Measurements from ENCODE around the gene ACOT13.
A peak's percentile ranks its signal among the peaks of the same experiment; 100 is the strongest.

Gene ACOT13

DNA sequence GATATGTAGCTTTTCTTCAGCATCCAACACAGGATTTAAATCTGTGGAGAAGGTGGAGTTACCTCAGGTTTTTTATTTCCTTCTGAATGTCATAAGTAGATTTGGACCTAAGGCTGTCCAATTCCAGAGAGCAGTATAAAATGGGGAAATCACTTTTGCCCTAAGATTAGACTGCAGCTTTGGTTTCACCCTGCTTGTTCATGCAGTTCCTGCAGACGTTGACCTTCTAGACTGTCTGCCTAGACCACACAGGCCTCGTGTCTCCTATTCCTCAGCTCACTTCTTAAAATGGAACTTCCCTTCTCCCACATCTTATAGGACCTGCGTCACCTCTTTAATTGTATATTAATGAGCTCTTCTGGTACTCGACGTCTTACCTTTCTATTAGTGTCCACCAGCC, 78.0 kb downstream of the ACOT13 start:
- TF ChIP-seq, protein P1, sequence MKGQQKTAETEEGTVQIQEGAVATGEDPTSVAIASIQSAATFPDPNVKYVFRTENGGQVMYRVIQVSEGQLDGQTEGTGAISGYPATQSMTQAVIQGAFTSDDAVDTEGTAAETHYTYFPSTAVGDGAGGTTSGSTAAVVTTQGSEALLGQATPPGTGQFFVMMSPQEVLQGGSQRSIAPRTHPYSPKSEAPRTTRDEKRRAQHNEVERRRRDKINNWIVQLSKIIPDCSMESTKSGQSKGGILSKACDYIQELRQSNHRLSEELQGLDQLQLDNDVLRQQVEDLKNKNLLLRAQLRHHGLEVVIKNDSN (IDR thresholded peaks at IDR 0.05) = no peak
- no peak for TF ChIP-seq ZBTB7A (IDR thresholded peaks at IDR 0.05; ENCODE audit: low read depth)
- TF ChIP-seq, protein P2, sequence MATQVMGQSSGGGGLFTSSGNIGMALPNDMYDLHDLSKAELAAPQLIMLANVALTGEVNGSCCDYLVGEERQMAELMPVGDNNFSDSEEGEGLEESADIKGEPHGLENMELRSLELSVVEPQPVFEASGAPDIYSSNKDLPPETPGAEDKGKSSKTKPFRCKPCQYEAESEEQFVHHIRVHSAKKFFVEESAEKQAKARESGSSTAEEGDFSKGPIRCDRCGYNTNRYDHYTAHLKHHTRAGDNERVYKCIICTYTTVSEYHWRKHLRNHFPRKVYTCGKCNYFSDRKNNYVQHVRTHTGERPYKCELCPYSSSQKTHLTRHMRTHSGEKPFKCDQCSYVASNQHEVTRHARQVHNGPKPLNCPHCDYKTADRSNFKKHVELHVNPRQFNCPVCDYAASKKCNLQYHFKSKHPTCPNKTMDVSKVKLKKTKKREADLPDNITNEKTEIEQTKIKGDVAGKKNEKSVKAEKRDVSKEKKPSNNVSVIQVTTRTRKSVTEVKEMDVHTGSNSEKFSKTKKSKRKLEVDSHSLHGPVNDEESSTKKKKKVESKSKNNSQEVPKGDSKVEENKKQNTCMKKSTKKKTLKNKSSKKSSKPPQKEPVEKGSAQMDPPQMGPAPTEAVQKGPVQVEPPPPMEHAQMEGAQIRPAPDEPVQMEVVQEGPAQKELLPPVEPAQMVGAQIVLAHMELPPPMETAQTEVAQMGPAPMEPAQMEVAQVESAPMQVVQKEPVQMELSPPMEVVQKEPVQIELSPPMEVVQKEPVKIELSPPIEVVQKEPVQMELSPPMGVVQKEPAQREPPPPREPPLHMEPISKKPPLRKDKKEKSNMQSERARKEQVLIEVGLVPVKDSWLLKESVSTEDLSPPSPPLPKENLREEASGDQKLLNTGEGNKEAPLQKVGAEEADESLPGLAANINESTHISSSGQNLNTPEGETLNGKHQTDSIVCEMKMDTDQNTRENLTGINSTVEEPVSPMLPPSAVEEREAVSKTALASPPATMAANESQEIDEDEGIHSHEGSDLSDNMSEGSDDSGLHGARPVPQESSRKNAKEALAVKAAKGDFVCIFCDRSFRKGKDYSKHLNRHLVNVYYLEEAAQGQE (IDR thresholded peaks at IDR 0.05; ENCODE audit: low read depth) = no peak
- TF ChIP-seq EGR1 (IDR thresholded peaks at IDR 0.05) = no peak
- no peak for TF ChIP-seq YY1 (IDR thresholded peaks at IDR 0.05; ENCODE audit: low read depth)
- no peak for TF ChIP-seq MAX (IDR thresholded peaks at IDR 0.05)
- TF ChIP-seq TAF1 (IDR thresholded peaks at IDR 0.05; ENCODE audit: low read depth) = no peak
- TF ChIP-seq TEAD4 (IDR thresholded peaks at IDR 0.05) = no peak
- no peak for TF ChIP-seq CREB1 (IDR thresholded peaks at IDR 0.05; ENCODE audit: low read depth)
- no peak for TF ChIP-seq RAD21 (IDR thresholded peaks at IDR 0.05; ENCODE audit: low read depth)
- no peak for TF ChIP-seq FOXM1 (IDR thresholded peaks at IDR 0.05; ENCODE audit: borderline replicate concordance, low read depth)
- no peak for TF ChIP-seq TCF12 (IDR thresholded peaks at IDR 0.05; ENCODE audit: low read depth)
- TF ChIP-seq EP300 (IDR thresholded peaks at IDR 0.05; ENCODE audit: borderline replicate concordance) = no peak

GRCh38 chr6:24749297-24749696, 82.4 kb downstream of the ACOT13 start:
- TF ChIP-seq CREB1 (IDR thresholded peaks at IDR 0.05; ENCODE audit: low read depth) (no peak), TCF12 (IDR thresholded peaks at IDR 0.05; ENCODE audit: low read depth) (no peak), MAX (IDR thresholded peaks at IDR 0.05) (no peak), TEAD4 (IDR thresholded peaks at IDR 0.05) (no peak), RAD21 (IDR thresholded peaks at IDR 0.05; ENCODE audit: low read depth) (no peak), FOXM1 (IDR thresholded peaks at IDR 0.05; ENCODE audit: borderline replicate concordance, low read depth) (no peak), TAF1 (IDR thresholded peaks at IDR 0.05; ENCODE audit: low read depth) (no peak), ZBTB7A (IDR thresholded peaks at IDR 0.05; ENCODE audit: low read depth) (no peak), EP300 (IDR thresholded peaks at IDR 0.05; ENCODE audit: borderline replicate concordance) (no peak), CEBPB (IDR thresholded peaks at IDR 0.05) (no peak), EGR1 (IDR thresholded peaks at IDR 0.05) (no peak), NFIC (IDR thresholded peaks at IDR 0.05) (no peak), YY1 (IDR thresholded peaks at IDR 0.05; ENCODE audit: low read depth) (no peak)
- TF ChIP-seq, protein P1 (IDR thresholded peaks at IDR 0.05) = no peak
- TF ChIP-seq, protein P2 (IDR thresholded peaks at IDR 0.05; ENCODE audit: low read depth) = no peak

GRCh38 chr6:24752503-24752902, 85.6 kb downstream of the ACOT13 start:
- TF ChIP-seq TEAD4 (IDR thresholded peaks at IDR 0.05) (no peak), TCF12 (IDR thresholded peaks at IDR 0.05; ENCODE audit: low read depth) (no peak), CEBPB (IDR thresholded peaks at IDR 0.05) (no peak), CREB1 (IDR thresholded peaks at IDR 0.05; ENCODE audit: low read depth) (no peak)
- TF ChIP-seq, protein P1 (IDR thresholded peaks at IDR 0.05) = no peak

- TF ChIP-seq TAF1 (IDR thresholded peaks at IDR 0.05; ENCODE audit: low read depth) (no peak), CEBPB (IDR thresholded peaks at IDR 0.05) (peak; percentile 36; the same call in 1 of the 2 replicates)
These were observed 86.1 kb downstream of the ACOT13 start for GRCh38 chr6:24752917-24753492.

DNA sequence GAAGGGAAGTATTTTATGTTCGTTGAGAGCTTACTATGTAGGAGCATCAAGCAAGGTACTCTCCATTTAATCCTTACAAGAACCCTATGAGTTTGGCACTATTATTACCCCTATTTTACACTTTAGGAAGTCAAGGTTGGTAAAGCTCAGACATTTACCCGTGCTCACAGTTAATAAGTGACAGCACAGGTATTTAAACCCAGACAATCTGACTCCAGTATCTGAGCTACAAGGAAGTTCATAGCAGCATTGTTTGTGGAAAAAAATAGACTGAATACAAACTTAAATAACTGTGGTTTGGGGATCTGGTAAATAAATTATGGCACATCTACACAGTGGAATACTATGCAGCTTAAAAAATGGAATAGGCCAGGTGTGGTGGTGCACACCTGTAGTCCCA, 86.7 kb downstream of the ACOT13 start:
- TF ChIP-seq, protein P2 (IDR thresholded peaks at IDR 0.05; ENCODE audit: low read depth) = no peak
- no peak for TF ChIP-seq ZBTB7A (IDR thresholded peaks at IDR 0.05; ENCODE audit: low read depth)

Measured in Ishikawa (cell line).